Endothelial cell (in vitro differentiated cells): ENCODE results near the gene PIGN. TPM values are rescaled to one million over a fixed set of nuclear protein-coding genes. Genes with fewer than 3 reads are reported as not detected.

Source experiments
- DNase-seq: peaks from one replicate; pipeline ENCODE4 v3.0.0; 2021; ENCODE audit warnings: low spot score
- H3K27ac Mint-ChIP-seq: one replicate; pipeline ENCODE4 v1.8.0; 2021; ENCODE audit warnings: mixed read lengths, inconsistent platforms; ENCODE audit not compliant: unreplicated experiment
- H3K27me3 Mint-ChIP-seq: one replicate; pipeline ENCODE4 v1.8.0; 2021; ENCODE audit warnings: mild to moderate bottlenecking, moderate library complexity, mixed read lengths, inconsistent platforms; ENCODE audit not compliant: unreplicated experiment
- H3K36me3 Mint-ChIP-seq: one replicate; pipeline ENCODE4 v1.8.0; 2021; ENCODE audit warnings: mild to moderate bottlenecking, low read depth, mixed read lengths, inconsistent platforms; ENCODE audit not compliant: unreplicated experiment
- H3K4me1 Mint-ChIP-seq: one replicate; pipeline ENCODE4 v1.8.0; 2021; ENCODE audit warnings: mild to moderate bottlenecking, mixed read lengths, inconsistent platforms; ENCODE audit not compliant: unreplicated experiment
- H3K4me3 Mint-ChIP-seq: one replicate; pipeline ENCODE4 v1.8.0; 2021; ENCODE audit warnings: mild to moderate bottlenecking, mixed read lengths, inconsistent platforms; ENCODE audit not compliant: unreplicated experiment
- H3K9me3 Mint-ChIP-seq: one replicate; pipeline ENCODE4 v1.8.0; 2021; ENCODE audit warnings: mixed read lengths, inconsistent platforms; ENCODE audit not compliant: unreplicated experiment
- CTCF ChIP-seq: fragments of 200-600 bp; sonication (generic); IDR thresholded peaks from one replicate; pipeline ENCODE4 v1.5.0; 2021; ENCODE audit warnings: antibody characterized with exemption; ENCODE audit not compliant: unreplicated experiment
- long read RNA-seq: library from polyadenylated mRNA; unstranded; transcript quantifications from one replicate; pipeline ENCODE4 v2.0.0, GENCODE V29; 2020; ENCODE audit not compliant: unreplicated experiment
- total RNA-seq: library from RNA; stranded (reverse); fragmentation: NEBNext Ultra II Directional; extraction: Animal tissue kit (Norgen Biotek cat#: 25700); gene quantifications from one replicate; pipeline ENCODE4 v1.2.1, GENCODE V29; 2021; ENCODE audit not compliant: unreplicated experiment

PIGN gene
- total RNA-seq, result 23.0 TPM
- long read RNA-seq, full-length matches to known transcripts, result 3 of 3 reads
- long read RNA-seq, partial matches to known transcripts, result 0 of 3 reads
- long read RNA-seq, other reads (novel, unspliced or antisense), result 0 of 3 reads

GRCh38 chr18:62186774-62187542 lies at the start of gene PIGN, which contains the start of gene RELCH:
TSS of gene PIGN (minus strand) at chr18:62187056. CDS start at chr18:62161353, 25,703 bp downstream.
TSS of gene RELCH (plus strand) at chr18:62187255. CDS start at chr18:62187506, 251 bp downstream.
- Mint-ChIP-seq H3K27me3 (peaks cover 2% of the 10 kb centered on the region), H3K4me3 (peak within 1 kb of the TSS; percentile 100), H3K4me1 (peaks cover 27% of the 10 kb centered on the region), H3K36me3 (no peaks in the 10 kb centered on the region), H3K9me3 (no peaks in the 10 kb centered on the region), H3K27ac (peak within 1 kb of the TSS; percentile 95)
- TF ChIP-seq CTCF, result no peak
- DNase-seq, result peak; percentile 91

- H3K27me3 Mint-ChIP-seq, result no peaks in the 10 kb centered on the region
- DNase-seq, result no peak
- peaks cover 18% of the 10 kb centered on the region for H3K36me3 Mint-ChIP-seq
- TF ChIP-seq CTCF, result no peak
- no peak overlapping the region for H3K27ac Mint-ChIP-seq
- no peak overlapping the region for H3K4me3 Mint-ChIP-seq
- H3K9me3 Mint-ChIP-seq, result no peaks in the 10 kb centered on the region
- H3K4me1 Mint-ChIP-seq, result no peaks in the 10 kb centered on the region
These were observed 49.4 kb upstream of the PIGN start for GRCh38 chr18:62236252-62236651.

GRCh38 chr18:62226047-62226446 lies 39.2 kb upstream of the PIGN start:
- TF ChIP-seq CTCF, result no peak
- Mint-ChIP-seq H3K9me3 (no peaks in the 10 kb centered on the region), H3K27me3 (no peaks in the 10 kb centered on the region), H3K4me1 (no peaks in the 10 kb centered on the region), H3K36me3 (peaks cover 32% of the 10 kb centered on the region), H3K27ac (no peak overlapping the region), H3K4me3 (no peak overlapping the region)
- no peak for DNase-seq

- H3K4me3 Mint-ChIP-seq, result no peak overlapping the region
- no peak for DNase-seq
- H3K9me3 Mint-ChIP-seq, result no peaks in the 10 kb centered on the region
- H3K4me1 Mint-ChIP-seq, result no peaks in the 10 kb centered on the region
- no peak for TF ChIP-seq CTCF
- no peaks in the 10 kb centered on the region for H3K27me3 Mint-ChIP-seq
- H3K27ac Mint-ChIP-seq, result no peak overlapping the region
- peaks cover 32% of the 10 kb centered on the region for H3K36me3 Mint-ChIP-seq
These were observed 37.4 kb upstream of the PIGN start for GRCh38 chr18:62224229-62224628.

GRCh38 chr18:62214790-62215189 lies 27.9 kb upstream of the PIGN start:
- no peak overlapping the region for H3K27ac Mint-ChIP-seq
- no peaks in the 10 kb centered on the region for H3K9me3 Mint-ChIP-seq
- no peak overlapping the region for H3K4me3 Mint-ChIP-seq
- no peak for DNase-seq
- H3K36me3 Mint-ChIP-seq, result no peaks in the 10 kb centered on the region
- H3K27me3 Mint-ChIP-seq, result no peaks in the 10 kb centered on the region
- peaks cover 13% of the 10 kb centered on the region for H3K4me1 Mint-ChIP-seq
- TF ChIP-seq CTCF, result no peak
